ENCODE data around the gene CDKN2B.
A peak's percentile ranks its signal among the peaks of the same experiment; 100 is the strongest.
"Not testable (repeated sequence)": the region's sequence is repeated elsewhere in the genome, so short reads cannot be mapped to it uniquely, and the experiment has no call there.

Gene CDKN2B, protein sequence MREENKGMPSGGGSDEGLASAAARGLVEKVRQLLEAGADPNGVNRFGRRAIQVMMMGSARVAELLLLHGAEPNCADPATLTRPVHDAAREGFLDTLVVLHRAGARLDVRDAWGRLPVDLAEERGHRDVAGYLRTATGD

DNA sequence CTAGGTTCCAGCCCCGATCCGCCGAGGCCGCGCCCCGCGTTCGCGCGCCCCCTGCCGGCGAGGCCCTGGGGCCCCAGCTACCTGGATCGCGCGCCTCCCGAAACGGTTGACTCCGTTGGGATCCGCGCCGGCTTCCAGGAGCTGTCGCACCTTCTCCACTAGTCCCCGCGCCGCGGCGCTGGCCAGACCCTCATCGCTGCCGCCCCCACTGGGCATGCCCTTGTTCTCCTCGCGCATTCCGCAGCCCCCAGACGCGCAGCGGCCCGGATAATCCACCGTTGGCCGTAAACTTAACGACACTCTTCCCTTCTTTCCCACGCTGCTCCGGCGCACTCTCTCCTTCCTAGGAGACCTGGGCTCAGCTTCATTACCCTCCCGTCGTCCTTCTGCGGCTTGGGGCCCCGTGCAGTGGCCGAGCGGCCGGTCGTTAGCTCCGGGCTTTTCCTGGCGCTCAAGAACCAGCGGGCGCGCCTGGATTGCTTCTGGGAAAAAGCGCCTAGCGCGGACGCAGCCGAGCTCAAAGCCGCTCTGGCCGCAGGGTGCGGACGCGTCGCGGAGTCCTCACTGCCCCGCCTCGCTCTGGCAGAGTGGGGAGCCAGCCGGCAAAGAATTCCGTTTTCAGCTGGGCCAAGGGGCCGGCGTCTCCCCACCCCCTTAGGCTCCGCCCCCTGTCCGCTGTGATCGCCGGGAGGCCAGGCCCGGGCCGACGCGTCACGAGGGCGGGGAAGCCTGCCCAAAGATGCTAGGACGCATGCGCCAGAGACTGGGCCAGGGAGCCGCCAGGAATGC lies at the start of gene CDKN2B:
Gene CDKN2B, minus strand, starts transcription at position 589 of the 789 bp plus-strand sequence. Its CDS starts 352 bp downstream, at position 237.
- no peaks in the 10 kb centered on the region for H3K36me3 ChIP-seq (ENCODE audit: control insufficient read depth, low read depth, low read length)
- no peak within 1 kb of the TSS for H3K27ac ChIP-seq (ENCODE audit: low read length)
- H3K9ac ChIP-seq (ENCODE audit: low read length): no peak within 1 kb of the TSS
- no peaks in the 10 kb centered on the region for H3K9me3 ChIP-seq (ENCODE audit: control insufficient read depth, low read depth, low read length)
- H3K4me1 ChIP-seq (ENCODE audit: control insufficient read depth, low read depth, low read length): peaks cover 12% of the 10 kb centered on the region
- H3K27me3 ChIP-seq (ENCODE audit: control insufficient read depth, insufficient read depth, low read length): peaks cover 78% of the 10 kb centered on the region
- H3K4me3 ChIP-seq (ENCODE audit: low read length): peak within 1 kb of the TSS; percentile 71

DNA sequence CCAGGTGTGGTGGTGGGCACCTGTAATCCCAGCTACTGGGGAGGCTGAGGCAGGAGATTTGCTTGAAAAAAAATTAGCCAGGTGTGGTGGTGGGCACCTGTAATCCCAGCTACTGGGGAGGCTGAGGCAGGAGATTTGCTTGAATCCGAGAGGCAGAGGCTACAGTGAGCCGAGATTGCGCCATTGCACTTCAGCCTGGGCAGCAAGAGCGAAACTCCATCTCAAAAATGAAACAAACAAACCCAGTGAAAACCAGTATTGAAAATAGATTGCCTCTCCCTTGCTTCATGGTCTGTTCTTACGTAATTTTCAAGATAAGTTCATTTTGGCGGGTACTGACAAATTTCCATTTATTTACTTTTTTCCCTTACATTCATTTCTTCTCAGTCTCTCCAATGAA lies 48.9 kb upstream of the CDKN2B start:
- not testable (repeated sequence) for H3K4me1 ChIP-seq (ENCODE audit: control insufficient read depth, low read depth, low read length); H3K27ac ChIP-seq (ENCODE audit: low read length); H3K4me3 ChIP-seq (ENCODE audit: low read length); H3K36me3 ChIP-seq (ENCODE audit: control insufficient read depth, low read depth, low read length); H3K27me3 ChIP-seq (ENCODE audit: control insufficient read depth, insufficient read depth, low read length); H3K9ac ChIP-seq (ENCODE audit: low read length); H3K9me3 ChIP-seq (ENCODE audit: control insufficient read depth, low read depth, low read length)

DNA sequence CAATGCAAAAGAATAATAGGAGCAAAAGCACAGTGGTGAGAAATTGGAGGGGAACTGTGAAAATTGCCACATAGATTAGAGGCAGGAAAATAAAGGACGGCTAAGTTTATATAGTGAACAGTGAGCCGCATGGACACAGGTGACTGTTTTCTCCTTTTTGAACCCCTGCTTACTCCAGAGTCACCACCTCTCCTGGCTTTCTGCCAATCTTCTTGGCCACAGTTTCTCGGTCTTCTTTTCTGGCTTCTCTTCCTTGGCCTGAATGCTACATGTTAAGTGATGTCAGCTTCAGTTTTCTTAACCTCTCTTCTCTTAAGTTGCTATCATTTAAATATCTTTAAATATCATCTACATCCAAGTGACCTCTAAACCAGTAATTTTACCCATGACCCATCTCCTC lies 47.3 kb upstream of the CDKN2B start:
- H3K36me3 ChIP-seq (ENCODE audit: control insufficient read depth, low read depth, low read length): no peaks in the 10 kb centered on the region
- no peak overlapping the region for H3K9ac ChIP-seq (ENCODE audit: low read length)
- H3K9me3 ChIP-seq (ENCODE audit: control insufficient read depth, low read depth, low read length): no peaks in the 10 kb centered on the region
- H3K4me1 ChIP-seq (ENCODE audit: control insufficient read depth, low read depth, low read length): no peaks in the 10 kb centered on the region
- H3K27ac ChIP-seq (ENCODE audit: low read length): no peak overlapping the region
- H3K4me3 ChIP-seq (ENCODE audit: low read length): no peak overlapping the region
- no peaks in the 10 kb centered on the region for H3K27me3 ChIP-seq (ENCODE audit: control insufficient read depth, insufficient read depth, low read length)

DNA sequence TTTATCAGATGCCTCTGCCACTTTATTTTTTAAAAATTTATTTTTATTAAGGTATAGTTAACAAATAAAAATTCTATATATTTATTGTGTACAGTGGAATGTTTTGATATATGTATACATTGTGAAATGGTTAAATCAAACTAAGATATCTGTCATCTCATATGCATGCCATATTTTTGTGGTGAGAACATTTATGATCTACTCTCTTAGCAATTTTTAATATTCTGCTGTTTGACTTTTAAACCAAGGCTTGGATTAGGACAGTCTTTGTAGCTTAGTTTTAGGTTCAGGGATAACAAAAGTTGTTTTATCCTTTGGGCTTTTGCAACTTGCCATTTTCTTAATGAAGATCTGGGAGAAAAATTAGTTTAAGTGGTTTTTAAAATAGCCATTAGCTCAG lies 46.0 kb upstream of the CDKN2B start:
- Histone ChIP-seq H3K36me3 (ENCODE audit: control insufficient read depth, low read depth, low read length) (no peaks in the 10 kb centered on the region), H3K9ac (ENCODE audit: low read length) (no peak overlapping the region)

DNA sequence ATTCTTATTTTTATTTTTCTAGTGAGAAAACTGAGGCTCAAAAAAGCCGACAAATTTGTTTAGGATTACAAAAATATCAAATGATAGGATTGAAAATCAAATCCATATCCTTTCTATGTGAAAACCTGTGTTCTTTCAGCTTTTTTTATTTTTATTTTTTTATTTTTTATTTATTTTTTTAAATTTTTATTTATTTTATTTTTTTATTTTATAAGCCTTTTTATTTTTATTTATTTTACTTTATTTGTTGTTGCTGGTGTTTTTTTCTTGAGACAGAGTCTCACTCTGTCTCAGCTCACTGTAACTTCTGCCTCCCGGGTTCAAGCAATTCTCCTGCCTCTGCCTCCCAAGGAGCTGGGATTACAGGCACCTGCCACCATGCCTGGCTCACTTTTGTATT lies 45.4 kb upstream of the CDKN2B start:
- H3K27me3 ChIP-seq (ENCODE audit: control insufficient read depth, insufficient read depth, low read length): no peaks in the 10 kb centered on the region
- H3K36me3 ChIP-seq (ENCODE audit: control insufficient read depth, low read depth, low read length): no peaks in the 10 kb centered on the region
- H3K27ac ChIP-seq (ENCODE audit: low read length): no peak overlapping the region
- no peak overlapping the region for H3K9ac ChIP-seq (ENCODE audit: low read length)
- H3K9me3 ChIP-seq (ENCODE audit: control insufficient read depth, low read depth, low read length): no peaks in the 10 kb centered on the region
- H3K4me1 ChIP-seq (ENCODE audit: control insufficient read depth, low read depth, low read length): no peaks in the 10 kb centered on the region
- H3K4me3 ChIP-seq (ENCODE audit: low read length): no peak overlapping the region

More for the DNA sequence above, 46.0 kb upstream of the CDKN2B start:
- no peak overlapping the region for H3K4me3 ChIP-seq (ENCODE audit: low read length)
- H3K9me3 ChIP-seq (ENCODE audit: control insufficient read depth, low read depth, low read length): no peaks in the 10 kb centered on the region
- H3K27ac ChIP-seq (ENCODE audit: low read length): no peak overlapping the region
- no peaks in the 10 kb centered on the region for H3K27me3 ChIP-seq (ENCODE audit: control insufficient read depth, insufficient read depth, low read length)
- H3K4me1 ChIP-seq (ENCODE audit: control insufficient read depth, low read depth, low read length): no peaks in the 10 kb centered on the region

DNA sequence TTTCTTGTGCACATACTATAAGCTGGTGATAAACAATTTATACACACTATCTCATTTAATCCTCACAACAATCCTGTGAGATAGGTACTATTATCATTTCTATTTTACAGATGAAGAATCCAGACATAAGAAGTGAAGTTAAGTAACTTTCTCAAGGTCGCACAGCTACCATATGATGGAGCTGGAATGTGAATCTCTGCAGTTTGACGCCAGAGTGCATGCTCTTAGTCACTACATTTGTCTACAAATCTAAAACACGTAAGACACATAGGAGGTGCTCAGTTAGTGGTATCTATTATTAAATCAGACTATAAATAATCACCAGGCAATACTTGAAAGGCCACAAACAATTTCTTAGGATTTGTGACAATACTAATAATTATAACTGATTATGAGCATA lies 45.0 kb upstream of the CDKN2B start:
- Histone ChIP-seq H3K9me3 (ENCODE audit: control insufficient read depth, low read depth, low read length) (no peaks in the 10 kb centered on the region), H3K4me1 (ENCODE audit: control insufficient read depth, low read depth, low read length) (no peaks in the 10 kb centered on the region), H3K27me3 (ENCODE audit: control insufficient read depth, insufficient read depth, low read length) (no peaks in the 10 kb centered on the region), H3K36me3 (ENCODE audit: control insufficient read depth, low read depth, low read length) (no peaks in the 10 kb centered on the region), H3K9ac (ENCODE audit: low read length) (no peak overlapping the region), H3K4me3 (ENCODE audit: low read length) (no peak overlapping the region), H3K27ac (ENCODE audit: low read length) (no peak overlapping the region)

DNA sequence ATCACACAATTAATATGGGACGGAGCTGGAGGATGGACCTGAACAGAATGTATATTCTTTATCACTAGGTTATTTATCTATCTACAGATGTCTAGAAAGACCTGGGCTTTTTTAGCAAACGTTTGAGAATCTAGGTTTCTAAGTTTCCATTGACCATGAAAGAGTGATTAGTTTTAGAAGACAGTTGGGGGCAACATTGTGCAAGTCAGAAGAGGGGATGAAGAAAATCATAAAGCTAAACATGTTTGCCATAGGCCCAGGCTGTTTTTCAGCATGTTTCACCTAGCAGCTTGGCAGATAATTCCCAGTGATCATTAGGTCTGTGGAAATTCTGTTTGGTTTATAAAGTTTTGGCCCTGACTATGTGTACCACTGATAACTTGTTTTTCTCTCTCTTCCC lies 44.1 kb upstream of the CDKN2B start:
- H3K4me3 ChIP-seq (ENCODE audit: low read length): no peak overlapping the region
- no peaks in the 10 kb centered on the region for H3K4me1 ChIP-seq (ENCODE audit: control insufficient read depth, low read depth, low read length)
- H3K27me3 ChIP-seq (ENCODE audit: control insufficient read depth, insufficient read depth, low read length): no peaks in the 10 kb centered on the region
- H3K9me3 ChIP-seq (ENCODE audit: control insufficient read depth, low read depth, low read length): no peaks in the 10 kb centered on the region
- H3K27ac ChIP-seq (ENCODE audit: low read length): no peak overlapping the region
- no peak overlapping the region for H3K9ac ChIP-seq (ENCODE audit: low read length)
- no peaks in the 10 kb centered on the region for H3K36me3 ChIP-seq (ENCODE audit: control insufficient read depth, low read depth, low read length)

DNA sequence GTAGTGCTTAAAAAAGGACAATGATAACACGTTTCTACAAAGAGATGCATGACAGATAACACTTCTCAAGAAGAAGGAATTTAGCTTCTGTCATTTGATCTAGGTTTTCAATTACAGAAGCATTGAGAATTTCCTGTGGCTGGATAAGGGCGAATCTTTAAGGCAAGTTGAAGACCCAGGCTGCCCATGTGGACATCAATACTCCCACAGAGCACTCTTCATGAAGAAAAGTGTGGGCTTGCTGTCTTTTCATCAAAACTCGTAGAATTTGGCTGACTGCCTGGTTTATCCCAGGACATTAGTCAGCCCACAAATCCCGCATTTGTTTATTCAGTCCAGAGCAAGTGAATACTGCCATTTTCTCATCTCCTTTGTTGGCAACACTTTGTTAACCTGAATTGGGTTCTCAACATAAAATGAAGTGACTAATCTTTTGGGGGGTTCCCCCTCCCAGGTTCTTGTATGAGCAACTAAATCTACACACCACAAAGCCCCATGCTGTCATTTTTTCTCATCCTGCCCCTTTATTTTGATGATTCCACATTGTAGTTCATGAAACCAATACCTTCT lies 43.4 kb upstream of the CDKN2B start:
- Histone ChIP-seq H3K9ac (ENCODE audit: low read length) (no peak overlapping the region), H3K27ac (ENCODE audit: low read length) (no peak overlapping the region), H3K4me3 (ENCODE audit: low read length) (no peak overlapping the region), H3K36me3 (ENCODE audit: control insufficient read depth, low read depth, low read length) (no peaks in the 10 kb centered on the region), H3K27me3 (ENCODE audit: control insufficient read depth, insufficient read depth, low read length) (no peaks in the 10 kb centered on the region), H3K9me3 (ENCODE audit: control insufficient read depth, low read depth, low read length) (no peaks in the 10 kb centered on the region), H3K4me1 (ENCODE audit: control insufficient read depth, low read depth, low read length) (no peaks in the 10 kb centered on the region)

DNA sequence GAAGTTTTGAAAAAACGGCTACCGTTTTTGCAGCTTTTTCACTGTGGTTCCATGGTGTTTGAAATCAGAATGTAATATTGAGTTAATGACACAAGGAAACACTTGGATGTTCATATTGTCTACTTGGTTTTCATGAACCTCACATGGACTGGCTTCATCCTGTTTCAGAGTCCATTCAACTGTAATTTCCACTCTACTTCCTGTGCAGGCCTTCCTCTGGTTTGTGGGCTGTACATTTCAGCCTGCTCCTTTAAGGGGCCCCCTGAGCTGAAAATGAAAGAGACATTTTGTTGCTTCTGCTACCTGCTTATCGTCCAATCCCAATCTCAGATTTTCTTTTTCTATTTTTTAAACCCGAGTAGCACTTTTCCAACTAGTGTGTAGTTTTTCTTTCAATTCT lies 41.8 kb upstream of the CDKN2B start:
- no peak overlapping the region for H3K9ac ChIP-seq (ENCODE audit: low read length)
- no peak overlapping the region for H3K4me3 ChIP-seq (ENCODE audit: low read length)
- no peaks in the 10 kb centered on the region for H3K27me3 ChIP-seq (ENCODE audit: control insufficient read depth, insufficient read depth, low read length)
- H3K27ac ChIP-seq (ENCODE audit: low read length): no peak overlapping the region
- H3K9me3 ChIP-seq (ENCODE audit: control insufficient read depth, low read depth, low read length): no peaks in the 10 kb centered on the region
- no peaks in the 10 kb centered on the region for H3K36me3 ChIP-seq (ENCODE audit: control insufficient read depth, low read depth, low read length)
- no peaks in the 10 kb centered on the region for H3K4me1 ChIP-seq (ENCODE audit: control insufficient read depth, low read depth, low read length)

DNA sequence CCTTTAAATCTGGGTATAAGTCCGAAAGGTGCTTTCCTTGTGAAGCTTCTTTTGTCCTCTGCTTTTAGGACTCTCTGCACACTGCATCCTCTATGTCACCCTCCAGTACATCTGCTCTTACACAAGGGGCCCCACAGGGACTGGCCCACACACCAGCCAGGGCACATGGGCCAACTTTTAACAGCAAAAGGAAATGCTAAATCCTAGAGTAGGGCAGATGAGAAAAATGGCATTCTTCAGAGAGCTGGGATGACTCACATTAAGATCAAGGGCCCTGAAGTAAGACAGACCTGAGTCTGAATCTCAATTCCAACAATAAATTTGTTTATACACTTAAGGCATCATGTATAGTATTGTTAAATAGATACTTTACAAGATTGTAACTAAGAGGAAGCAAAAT lies 40.3 kb upstream of the CDKN2B start:
- Histone ChIP-seq H3K36me3 (ENCODE audit: control insufficient read depth, low read depth, low read length) (no peaks in the 10 kb centered on the region), H3K9ac (ENCODE audit: low read length) (no peak overlapping the region), H3K27ac (ENCODE audit: low read length) (no peak overlapping the region), H3K4me3 (ENCODE audit: low read length) (no peak overlapping the region), H3K27me3 (ENCODE audit: control insufficient read depth, insufficient read depth, low read length) (no peaks in the 10 kb centered on the region), H3K4me1 (ENCODE audit: control insufficient read depth, low read depth, low read length) (no peaks in the 10 kb centered on the region), H3K9me3 (ENCODE audit: control insufficient read depth, low read depth, low read length) (no peaks in the 10 kb centered on the region)

DNA sequence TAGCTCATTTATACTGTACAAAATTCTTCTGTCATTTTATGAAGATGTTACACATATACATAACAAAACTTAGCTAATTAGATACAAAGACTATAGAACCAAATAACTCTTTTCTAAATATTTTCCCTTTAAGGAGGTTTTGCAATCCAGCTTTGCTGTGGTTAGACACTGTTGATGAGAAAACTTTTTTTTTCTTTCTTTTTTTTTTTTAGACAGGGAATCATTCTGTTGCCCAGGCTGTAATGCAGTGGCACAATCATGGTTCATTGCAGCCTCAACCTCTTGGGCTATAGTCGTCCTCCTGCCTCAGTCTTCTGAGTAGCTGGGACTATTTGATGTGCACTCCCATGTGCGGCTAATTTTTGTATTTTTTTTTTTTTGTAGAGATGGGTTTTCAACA lies 38.5 kb upstream of the CDKN2B start:
- no peak overlapping the region for H3K4me3 ChIP-seq (ENCODE audit: low read length)

More for the DNA sequence above, 38.5 kb upstream of the CDKN2B start:
- no peaks in the 10 kb centered on the region for H3K27me3 ChIP-seq (ENCODE audit: control insufficient read depth, insufficient read depth, low read length)
- no peak overlapping the region for H3K27ac ChIP-seq (ENCODE audit: low read length)
- no peak overlapping the region for H3K9ac ChIP-seq (ENCODE audit: low read length)
- no peaks in the 10 kb centered on the region for H3K36me3 ChIP-seq (ENCODE audit: control insufficient read depth, low read depth, low read length)
- no peaks in the 10 kb centered on the region for H3K4me1 ChIP-seq (ENCODE audit: control insufficient read depth, low read depth, low read length)
- no peaks in the 10 kb centered on the region for H3K9me3 ChIP-seq (ENCODE audit: control insufficient read depth, low read depth, low read length)

Measured in iPS-18a (cell line).